Measurements from ENCODE around the gene SP100. TPM values are rescaled to one million over a fixed set of nuclear protein-coding genes. Genes with fewer than 3 reads are reported as not detected.

Gene SP100
- total RNA-seq, 1 donor from 2014 or later = 120 TPM

DNA sequence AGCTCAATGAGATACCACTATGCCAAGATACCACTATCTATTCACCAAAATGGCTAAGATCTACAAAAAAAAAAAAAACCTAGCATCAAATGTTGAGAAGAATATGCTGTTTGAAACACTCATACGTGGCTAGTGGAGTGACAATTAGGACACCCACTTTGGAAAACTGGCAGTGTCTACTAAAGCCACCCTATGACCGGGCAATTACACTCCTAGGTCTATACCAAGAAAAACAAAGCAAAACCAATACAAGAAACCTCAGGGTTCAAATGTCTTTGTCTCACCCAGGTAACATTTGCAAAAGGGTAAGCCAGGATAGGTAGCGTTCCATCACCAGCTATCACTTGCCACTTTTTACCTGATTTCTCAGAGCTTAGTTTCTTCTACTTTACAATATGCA is 173.0 kb downstream of the SP100 start:
- Mint-ChIP-seq H3K36me3 (ENCODE audit: unreplicated experiment) (no peaks in the 10 kb centered on the region), H3K27me3 (ENCODE audit: unreplicated experiment) (no peaks in the 10 kb centered on the region), H3K27ac (ENCODE audit: unreplicated experiment) (no peak overlapping the region), H3K4me3 (ENCODE audit: unreplicated experiment) (no peak overlapping the region), H3K9me3 (ENCODE audit: unreplicated experiment) (no peaks in the 10 kb centered on the region), H3K4me1 (ENCODE audit: unreplicated experiment) (peaks cover 8% of the 10 kb centered on the region)
- TF ChIP-seq, protein P1, sequence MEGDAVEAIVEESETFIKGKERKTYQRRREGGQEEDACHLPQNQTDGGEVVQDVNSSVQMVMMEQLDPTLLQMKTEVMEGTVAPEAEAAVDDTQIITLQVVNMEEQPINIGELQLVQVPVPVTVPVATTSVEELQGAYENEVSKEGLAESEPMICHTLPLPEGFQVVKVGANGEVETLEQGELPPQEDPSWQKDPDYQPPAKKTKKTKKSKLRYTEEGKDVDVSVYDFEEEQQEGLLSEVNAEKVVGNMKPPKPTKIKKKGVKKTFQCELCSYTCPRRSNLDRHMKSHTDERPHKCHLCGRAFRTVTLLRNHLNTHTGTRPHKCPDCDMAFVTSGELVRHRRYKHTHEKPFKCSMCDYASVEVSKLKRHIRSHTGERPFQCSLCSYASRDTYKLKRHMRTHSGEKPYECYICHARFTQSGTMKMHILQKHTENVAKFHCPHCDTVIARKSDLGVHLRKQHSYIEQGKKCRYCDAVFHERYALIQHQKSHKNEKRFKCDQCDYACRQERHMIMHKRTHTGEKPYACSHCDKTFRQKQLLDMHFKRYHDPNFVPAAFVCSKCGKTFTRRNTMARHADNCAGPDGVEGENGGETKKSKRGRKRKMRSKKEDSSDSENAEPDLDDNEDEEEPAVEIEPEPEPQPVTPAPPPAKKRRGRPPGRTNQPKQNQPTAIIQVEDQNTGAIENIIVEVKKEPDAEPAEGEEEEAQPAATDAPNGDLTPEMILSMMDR (IDR thresholded peaks at IDR 0.05) = no peak
- DNase-seq (ENCODE audit: extremely low spot score, unreplicated experiment) = no peak

DNA sequence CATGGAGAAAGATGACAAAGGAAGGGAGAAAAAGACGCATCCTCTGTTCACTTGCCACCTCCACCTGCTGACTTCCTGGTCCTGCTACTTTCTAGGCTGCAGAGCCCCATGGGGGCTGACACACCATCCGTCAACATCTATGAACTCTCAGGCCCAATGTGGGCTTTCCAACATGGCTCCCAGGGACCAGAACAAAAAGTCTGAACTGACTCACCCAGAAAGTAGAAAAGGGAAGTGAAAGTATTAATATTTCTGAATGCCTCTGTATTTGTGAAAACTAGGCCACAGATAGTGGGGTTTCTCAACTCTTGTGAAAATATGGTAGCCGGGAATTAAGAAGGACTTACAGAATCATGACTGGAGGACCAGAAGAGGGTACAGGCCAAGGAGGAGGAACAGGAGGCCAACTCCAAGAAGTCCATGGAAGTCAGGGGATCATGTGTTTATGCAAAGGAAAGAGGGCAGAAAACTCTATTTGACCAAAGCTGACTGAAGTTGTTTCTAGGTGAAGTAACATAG is 173.6 kb downstream of the SP100 start:
- peaks cover under 1% of the 10 kb centered on the region for H3K27me3 Mint-ChIP-seq (ENCODE audit: unreplicated experiment)
- H3K36me3 Mint-ChIP-seq (ENCODE audit: unreplicated experiment) = no peaks in the 10 kb centered on the region
- H3K9me3 Mint-ChIP-seq (ENCODE audit: unreplicated experiment) = no peaks in the 10 kb centered on the region
- no peak overlapping the region for H3K4me3 Mint-ChIP-seq (ENCODE audit: unreplicated experiment)
- no peak overlapping the region for H3K27ac Mint-ChIP-seq (ENCODE audit: unreplicated experiment)
- DNase-seq (ENCODE audit: extremely low spot score, unreplicated experiment) = no peak
- TF ChIP-seq, protein P1 (IDR thresholded peaks at IDR 0.05) = no peak
- H3K4me1 Mint-ChIP-seq (ENCODE audit: unreplicated experiment) = peaks cover 8% of the 10 kb centered on the region

DNA sequence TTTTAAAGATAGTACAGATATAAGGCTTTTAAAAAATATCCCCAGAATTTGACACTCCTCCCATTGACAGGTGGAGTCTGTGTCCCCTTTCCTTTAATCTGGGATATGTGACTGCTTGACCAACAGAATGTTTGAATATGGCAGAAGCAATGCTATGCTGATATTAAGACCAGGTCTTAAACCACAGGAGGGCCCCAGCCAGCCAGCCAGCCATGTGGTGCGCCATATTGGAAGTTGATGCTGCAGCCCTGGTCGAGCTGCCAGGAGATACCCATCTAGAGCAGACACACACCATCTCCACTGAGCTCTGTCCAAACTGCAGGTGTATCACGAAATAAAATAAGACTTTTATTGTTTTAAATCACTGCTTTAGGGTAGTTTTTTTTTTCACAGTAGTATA is 174.3 kb downstream of the SP100 start:
- no peaks in the 10 kb centered on the region for H3K9me3 Mint-ChIP-seq (ENCODE audit: unreplicated experiment)
- H3K4me1 Mint-ChIP-seq (ENCODE audit: unreplicated experiment) = peaks cover 8% of the 10 kb centered on the region
- TF ChIP-seq, protein P1 (IDR thresholded peaks at IDR 0.05) = no peak
- H3K36me3 Mint-ChIP-seq (ENCODE audit: unreplicated experiment) = no peaks in the 10 kb centered on the region
- no peak for DNase-seq (ENCODE audit: extremely low spot score, unreplicated experiment)
- no peak overlapping the region for H3K4me3 Mint-ChIP-seq (ENCODE audit: unreplicated experiment)
- H3K27ac Mint-ChIP-seq (ENCODE audit: unreplicated experiment) = no peak overlapping the region
- H3K27me3 Mint-ChIP-seq (ENCODE audit: unreplicated experiment) = peaks cover 5% of the 10 kb centered on the region

DNA sequence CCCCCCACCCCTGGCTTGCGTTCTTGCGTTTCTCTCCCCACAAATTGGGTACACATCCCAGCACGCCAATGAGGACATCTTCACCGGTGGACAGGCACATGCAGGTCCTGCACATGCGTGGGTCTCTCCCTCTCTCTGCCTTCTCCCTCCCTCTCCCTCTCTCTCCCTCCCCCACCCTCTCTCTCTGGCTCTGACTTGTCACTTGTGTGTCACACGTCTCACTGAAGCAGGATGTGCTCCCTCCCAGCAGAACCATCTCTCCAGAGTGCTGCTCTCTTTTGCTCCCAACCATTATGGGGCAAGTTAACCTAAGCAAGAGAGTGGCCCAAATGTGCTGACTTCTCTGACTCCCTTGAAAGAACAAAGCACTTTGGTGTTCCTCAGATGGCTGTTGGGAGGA is 175.8 kb downstream of the SP100 start:
- TF ChIP-seq, protein P1 (IDR thresholded peaks at IDR 0.05) = no peak
- H3K36me3 Mint-ChIP-seq (ENCODE audit: unreplicated experiment) = no peaks in the 10 kb centered on the region
- H3K9me3 Mint-ChIP-seq (ENCODE audit: unreplicated experiment) = no peaks in the 10 kb centered on the region
- DNase-seq (ENCODE audit: extremely low spot score, unreplicated experiment) = no peak
- H3K27me3 Mint-ChIP-seq (ENCODE audit: unreplicated experiment) = peaks cover 15% of the 10 kb centered on the region
- no peak overlapping the region for H3K27ac Mint-ChIP-seq (ENCODE audit: unreplicated experiment)
- no peak overlapping the region for H3K4me3 Mint-ChIP-seq (ENCODE audit: unreplicated experiment)
- H3K4me1 Mint-ChIP-seq (ENCODE audit: unreplicated experiment) = peaks cover 1% of the 10 kb centered on the region

DNA sequence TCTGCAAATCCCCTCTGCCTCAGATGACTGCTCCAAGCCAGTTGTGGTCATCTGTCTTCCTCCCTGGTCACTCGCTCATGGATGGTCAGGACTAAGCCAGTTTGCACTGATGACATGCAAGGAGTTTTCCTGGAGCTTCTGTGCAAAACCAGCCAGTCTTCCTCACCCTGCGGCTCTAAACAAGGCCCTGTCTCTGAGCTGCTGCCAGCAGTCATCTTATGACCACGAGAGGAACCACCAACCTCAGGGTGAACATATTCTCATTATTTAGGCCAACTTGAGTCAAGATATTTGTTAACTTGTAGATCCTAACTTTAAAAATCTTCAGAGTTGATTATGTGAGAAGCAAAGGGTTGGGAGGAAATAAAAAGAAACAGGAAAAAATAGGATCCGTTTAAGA is 176.8 kb downstream of the SP100 start:
- TF ChIP-seq, protein P1 (IDR thresholded peaks at IDR 0.05) = no peak
- Mint-ChIP-seq H3K27ac (ENCODE audit: unreplicated experiment) (no peak overlapping the region), H3K4me3 (ENCODE audit: unreplicated experiment) (no peak overlapping the region), H3K9me3 (ENCODE audit: unreplicated experiment) (no peaks in the 10 kb centered on the region), H3K4me1 (ENCODE audit: unreplicated experiment) (no peaks in the 10 kb centered on the region), H3K36me3 (ENCODE audit: unreplicated experiment) (no peaks in the 10 kb centered on the region), H3K27me3 (ENCODE audit: unreplicated experiment) (peaks cover 24% of the 10 kb centered on the region)
- DNase-seq (ENCODE audit: extremely low spot score, unreplicated experiment) = no peak

Other genes starting within 250 kb of the SP100 start
- gene SP110, start 196.2 kb upstream of the SP100 start, total RNA-seq = 23.6 and 24.1 TPM in 2 replicates
- gene SP140, start 190.5 kb upstream of the SP100 start, total RNA-seq = 0.65 and 1.0 TPM in 2 replicates
- 24.2 and 25.9 TPM in 2 replicates for gene SP140L, start 89.0 kb upstream of the SP100 start, total RNA-seq